HG03520 (cell line): ENCODE data around the gene SAMD10.
"Not testable (repeated sequence)": the region's sequence is repeated elsewhere in the genome, so short reads cannot be mapped to it uniquely, and the experiment has no call there.

ENCODE experiments used
- ATAC-seq: cut with Tn5 transposase; IDR thresholded peaks from one replicate; pipeline ENCODE4 v1.9.1; 2021; ENCODE audit warnings: mild to moderate bottlenecking, moderate library complexity; ENCODE audit not compliant: unreplicated experiment

SAMD10 gene

GRCh38 chr20:63969838-63970713 is 9.4 kb downstream of the SAMD10 start, which contains the start of gene ZNF512B:
ZNF512B (minus strand) TSS chr20:63969930; CDS start chr20:63967950, 1,980 bp downstream.
- ATAC-seq = no peak

GRCh38 chr20:63968928-63969760 is 10.3 kb downstream of the SAMD10 start:
- ATAC-seq = no peak

- no peak for ATAC-seq
These were observed 11.1 kb downstream of the SAMD10 start for GRCh38 chr20:63968136-63968927.

GRCh38 chr20:63967330-63968135 is 11.9 kb downstream of the SAMD10 start:
- ATAC-seq = no peak

- ATAC-seq = no peak
These were observed 12.5 kb downstream of the SAMD10 start for GRCh38 chr20:63966944-63967322.

- no peak for ATAC-seq
These were observed 13.1 kb downstream of the SAMD10 start for GRCh38 chr20:63966172-63966943.

GRCh38 chr20:63964412-63964811 is 15.0 kb downstream of the SAMD10 start:
- ATAC-seq = no peak

- ATAC-seq = no peak
These were observed 15.6 kb downstream of the SAMD10 start for GRCh38 chr20:63963784-63964301.

- no peak for ATAC-seq
These were observed 16.1 kb downstream of the SAMD10 start for GRCh38 chr20:63963348-63963741.

GRCh38 chr20:63962426-63963347 is 16.8 kb downstream of the SAMD10 start:
- no peak for ATAC-seq

GRCh38 chr20:63961664-63962425 is 17.6 kb downstream of the SAMD10 start:
- ATAC-seq = no peak

- ATAC-seq = not testable (repeated sequence)
These were observed 18.5 kb downstream of the SAMD10 start for GRCh38 chr20:63960654-63961621.

- ATAC-seq = no peak
These were observed 19.8 kb downstream of the SAMD10 start for GRCh38 chr20:63959699-63960075.

- no peak for ATAC-seq
These were observed 20.3 kb downstream of the SAMD10 start for GRCh38 chr20:63958964-63959698.

GRCh38 chr20:63958471-63958870 is 21.0 kb downstream of the SAMD10 start:
- ATAC-seq = no peak
